Stomach (tissue), 9 donors: ENCODE measurements around the gene C3orf22. TPM values are rescaled to one million over a fixed set of nuclear protein-coding genes. Genes with fewer than 3 reads are reported as not detected.

Source experiments
- DNase-seq, 2 donors: peaks; one replicate each; pipeline versions ENCODE4 v3.0.0 to v3.0.0-alpha.2; 2013 to 2019
- H3K27ac ChIP-seq, 5 donors: fragments of 200-600 bp in 4 of 5; sonication (generic) in 4 of 5; one replicate each; pipeline ENCODE4 v1.5.1; 2013 to 2019; ENCODE audit warnings: mild to moderate bottlenecking in 1 of 5, moderate library complexity in 1 of 5
- H3K27me3 ChIP-seq, 3 donors: fragments of 200-600 bp; sonication (generic); one replicate each; pipeline ENCODE4 v1.5.1; 2017 to 2019; ENCODE audit warnings: mixed run types in 1 of 3
- H3K36me3 ChIP-seq, 4 donors: fragments of 200-600 bp; sonication (generic); 1 replicate in 3 of 4; 2 replicates in 1 of 4; pipeline ENCODE4 v1.5.1; 2016 to 2019
- H3K4me1 ChIP-seq, 4 donors: fragments of 200-600 bp; sonication (generic); one replicate each; pipeline ENCODE4 v1.5.1; 2016 to 2019
- H3K4me3 ChIP-seq, 4 donors: fragments of 200-600 bp; sonication (generic) in 3 of 4; one replicate each; pipeline ENCODE4 v1.5.1; 2016 to 2019; ENCODE audit warnings: mild to moderate bottlenecking in 1 of 4
- H3K9me3 ChIP-seq, 4 donors: fragments of 200-600 bp; sonication (generic); one replicate each; pipeline ENCODE4 v1.5.1; 2016 to 2019
- EP300 ChIP-seq: sonication (generic); formaldehyde crosslinking; IDR thresholded peaks from one replicate; pipeline ENCODE4 v1.6.1; 2017; ENCODE audit warnings: antibody characterized with exemption
- POLR2A ChIP-seq, 4 donors: fragments of 450-650 bp; IDR thresholded peaks; one replicate each; pipeline ENCODE4 v1.6.1; 2016; ENCODE audit warnings: antibody characterized with exemption in 4 of 4, control low read depth in 2 of 4, mild to moderate bottlenecking in 1 of 4, moderate library complexity in 1 of 4
- POLR2AphosphoS5 ChIP-seq, 3 donors: sonication (generic); formaldehyde crosslinking; IDR thresholded peaks; one replicate each; pipeline ENCODE4 v1.6.1; 2016; ENCODE audit warnings: antibody characterized with exemption in 3 of 3
- WGBS, 5 donors: extraction: QIAGEN DNeasy Blood & Tissue Kit in 3 of 5; methylation state at CpG; one replicate each; pipeline versions ENCODE4 v1.1.5 to v1.1.7; 2013 to 2018; 5-methylcytosine and 5-hydroxymethylcytosine counted together
- intact Hi-C: fragments of 100-400 bp; cut with DNase I; formaldehyde crosslinking; loops from one replicate; pipeline ENCODE4 v1.15.1; 2023; ENCODE audit warnings: low total_unique reads
- polyA plus RNA-seq, 3 donors: library from polyadenylated mRNA; stranded (reverse); fragments of 200-250 nt; gene quantifications; one replicate each; pipeline ENCODE4 v1.2.3, GENCODE V29; 2013
- total RNA-seq, 5 donors: library from RNA; depleted of rRNA; stranded (reverse); fragments of >200 nt; gene quantifications; one replicate each; pipeline versions ENCODE4 v1.1.0 to v1.2.3, GENCODE V29; 2014 to 2016
- TF ChIP-seq, protein P1 (sequence below), 7 experiments: fragments of 450-650 bp in 4 of 7; fragments of 200-600 bp in 3 of 7; sonication (generic) in 3 of 7; IDR thresholded peaks; one replicate each; pipeline ENCODE4 v1.5.1; 2016 to 2019; ENCODE audit warnings: antibody characterized with exemption in 7 of 7, control low read depth in 2 of 7, mild to moderate bottlenecking in 1 of 7
- donor health status: healthy with polysubstance abuse.
- donor health status: Bipolar disorder and iron deficiency.
- donor health status: healthy.

The C3orf22 gene
- total and polyA plus RNA-seq, 8 donors: not detected

DNA sequence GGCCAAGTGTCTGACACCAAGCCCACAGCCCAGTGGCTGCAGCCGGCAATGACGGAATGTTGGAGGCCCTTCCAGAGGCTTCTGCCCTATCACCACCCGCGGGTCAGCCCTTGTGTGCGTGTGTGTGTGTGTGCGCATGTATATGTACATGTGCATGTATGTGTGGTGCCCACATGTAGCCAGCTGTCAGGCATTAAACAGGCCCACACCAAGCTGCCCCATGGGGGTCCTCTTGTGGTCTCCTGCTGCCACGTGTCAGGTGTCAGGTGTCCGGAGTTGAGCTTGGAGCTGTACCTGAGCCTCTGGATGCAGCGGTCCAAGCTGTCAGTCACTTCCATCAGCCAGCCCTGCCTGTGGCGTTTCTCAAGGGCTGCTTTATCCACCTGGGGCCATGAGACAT, 55.0 kb downstream of the C3orf22 start:
- Histone ChIP-seq H3K9me3 (no peaks in the 10 kb centered on the region), H3K4me1 (no peaks in the 10 kb centered on the region), H3K36me3 (no peaks in the 10 kb centered on the region), H3K27me3 (peaks cover 0 to 9% (median 0%) of the 10 kb centered on the region in 3 donors), H3K27ac (no peak overlapping the region), H3K4me3 (no peak overlapping the region)
- 84 to 97% (median 88%) methylated on average over 7 to 10 of the region's 10 CpGs for WGBS, 5 donors
- DNase-seq: no peak
- TF ChIP-seq POLR2AphosphoS5 (IDR thresholded peaks at IDR 0.05): no peak
- no peak for TF ChIP-seq POLR2A (IDR thresholded peaks at IDR 0.05)
- TF ChIP-seq, protein P1, sequence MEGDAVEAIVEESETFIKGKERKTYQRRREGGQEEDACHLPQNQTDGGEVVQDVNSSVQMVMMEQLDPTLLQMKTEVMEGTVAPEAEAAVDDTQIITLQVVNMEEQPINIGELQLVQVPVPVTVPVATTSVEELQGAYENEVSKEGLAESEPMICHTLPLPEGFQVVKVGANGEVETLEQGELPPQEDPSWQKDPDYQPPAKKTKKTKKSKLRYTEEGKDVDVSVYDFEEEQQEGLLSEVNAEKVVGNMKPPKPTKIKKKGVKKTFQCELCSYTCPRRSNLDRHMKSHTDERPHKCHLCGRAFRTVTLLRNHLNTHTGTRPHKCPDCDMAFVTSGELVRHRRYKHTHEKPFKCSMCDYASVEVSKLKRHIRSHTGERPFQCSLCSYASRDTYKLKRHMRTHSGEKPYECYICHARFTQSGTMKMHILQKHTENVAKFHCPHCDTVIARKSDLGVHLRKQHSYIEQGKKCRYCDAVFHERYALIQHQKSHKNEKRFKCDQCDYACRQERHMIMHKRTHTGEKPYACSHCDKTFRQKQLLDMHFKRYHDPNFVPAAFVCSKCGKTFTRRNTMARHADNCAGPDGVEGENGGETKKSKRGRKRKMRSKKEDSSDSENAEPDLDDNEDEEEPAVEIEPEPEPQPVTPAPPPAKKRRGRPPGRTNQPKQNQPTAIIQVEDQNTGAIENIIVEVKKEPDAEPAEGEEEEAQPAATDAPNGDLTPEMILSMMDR (IDR thresholded peaks at IDR 0.05): no peak
- TF ChIP-seq EP300: no peak
- intact Hi-C loops: no loop called here

DNA sequence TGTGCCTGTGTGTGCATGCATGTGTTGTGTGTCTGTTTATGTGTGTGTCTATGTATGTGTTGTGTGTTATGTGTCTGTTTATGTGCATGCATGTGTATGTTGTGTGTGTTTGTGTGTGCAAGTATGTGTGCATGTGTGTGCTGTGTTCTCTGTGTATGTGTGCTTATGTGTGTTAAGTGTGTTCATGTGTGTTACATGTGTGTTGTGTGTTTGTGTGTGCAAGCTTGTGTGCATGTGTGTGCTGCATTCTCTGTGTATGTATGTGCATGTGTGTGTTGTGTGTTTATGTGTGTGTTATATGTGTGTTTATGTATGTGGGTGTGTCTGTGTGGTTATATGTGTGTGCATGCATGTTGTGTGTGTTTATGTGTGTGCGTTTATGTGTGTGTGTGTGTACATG, 56.1 kb downstream of the C3orf22 start:
- H3K27ac ChIP-seq: no peak overlapping the region
- intact Hi-C loops: no loop called here
- 87 to 97% (median 92%) methylated on average over 1 of the region's 1 CpG for WGBS, 5 donors
- H3K4me3 ChIP-seq: no peak overlapping the region
- TF ChIP-seq POLR2AphosphoS5 (IDR thresholded peaks at IDR 0.05) (no peak), EP300 (no peak), POLR2A (IDR thresholded peaks at IDR 0.05) (peak in 1 of 4 donors; percentile 18)
- TF ChIP-seq, protein P1 (IDR thresholded peaks at IDR 0.05): no peak
- H3K27me3 ChIP-seq: peaks cover 0 to 9% (median 0%) of the 10 kb centered on the region in 3 donors
- no peaks in the 10 kb centered on the region for H3K9me3 ChIP-seq
- DNase-seq: no peak
- H3K36me3 ChIP-seq: no peaks in the 10 kb centered on the region
- no peaks in the 10 kb centered on the region for H3K4me1 ChIP-seq

DNA sequence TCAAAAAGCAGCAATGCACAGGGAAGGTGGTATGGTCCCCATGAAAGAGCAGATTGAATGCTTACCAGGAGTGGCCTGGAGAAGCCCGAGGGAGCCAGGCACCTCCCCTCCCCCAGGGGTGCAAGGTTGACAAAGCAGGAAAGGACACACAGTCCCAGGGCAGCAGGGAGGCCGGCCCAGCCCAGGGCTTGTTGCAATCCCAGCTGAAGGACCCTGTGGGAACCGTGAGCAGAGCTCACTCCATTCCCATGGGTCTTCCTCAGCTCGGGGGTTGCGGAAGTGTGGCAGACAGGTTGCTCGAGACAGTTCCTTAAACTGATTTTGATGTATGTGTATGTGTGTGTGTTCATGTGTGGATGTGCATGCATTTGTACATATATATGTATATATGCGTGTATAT, 57.0 kb downstream of the C3orf22 start:
- Histone ChIP-seq H3K27ac (no peak overlapping the region), H3K4me3 (no peak overlapping the region), H3K27me3 (peaks cover 0 to 15% (median 0%) of the 10 kb centered on the region in 3 donors), H3K9me3 (no peaks in the 10 kb centered on the region), H3K4me1 (no peaks in the 10 kb centered on the region), H3K36me3 (no peaks in the 10 kb centered on the region)
- intact Hi-C loops: no loop called here
- TF ChIP-seq EP300 (no peak), POLR2AphosphoS5 (IDR thresholded peaks at IDR 0.05) (no peak), POLR2A (IDR thresholded peaks at IDR 0.05) (no peak)
- TF ChIP-seq, protein P1 (IDR thresholded peaks at IDR 0.05): no peak
- WGBS, 5 donors: 52 to 74% (median 57%) methylated on average over 5 to 7 of the region's 7 CpGs
- no peak for DNase-seq

DNA sequence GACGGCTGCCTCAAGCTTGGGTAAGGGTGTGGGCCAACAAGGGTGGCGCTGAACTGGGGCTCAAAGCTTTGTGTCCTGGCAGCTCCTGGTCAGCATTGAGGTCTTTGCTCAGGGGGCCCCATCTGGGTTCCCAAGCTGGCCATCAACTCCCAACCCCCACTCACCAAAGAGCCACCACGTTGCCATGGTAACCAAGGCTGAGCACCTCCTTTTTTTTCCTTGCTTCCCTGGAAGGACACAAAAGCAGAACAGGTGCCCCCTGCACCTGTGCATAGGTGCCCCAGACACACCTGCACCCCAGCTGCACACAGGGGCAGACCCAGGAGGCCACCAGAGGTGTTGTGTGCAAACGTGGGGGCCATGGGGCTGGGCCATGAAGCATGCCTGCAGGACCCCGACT, 57.7 kb downstream of the C3orf22 start:
- no peaks in the 10 kb centered on the region for H3K4me1 ChIP-seq
- 60 to 81% (median 68%) methylated on average over 5 of the region's 5 CpGs for WGBS, 5 donors
- peaks cover 0 to 16% (median 0%) of the 10 kb centered on the region in 3 donors for H3K27me3 ChIP-seq
- intact Hi-C loops: no loop called here
- TF ChIP-seq POLR2A (IDR thresholded peaks at IDR 0.05): no peak
- H3K9me3 ChIP-seq: no peaks in the 10 kb centered on the region
- H3K36me3 ChIP-seq: no peaks in the 10 kb centered on the region
- no peak overlapping the region for H3K4me3 ChIP-seq
- H3K27ac ChIP-seq: no peak overlapping the region
- DNase-seq: no peak

DNA sequence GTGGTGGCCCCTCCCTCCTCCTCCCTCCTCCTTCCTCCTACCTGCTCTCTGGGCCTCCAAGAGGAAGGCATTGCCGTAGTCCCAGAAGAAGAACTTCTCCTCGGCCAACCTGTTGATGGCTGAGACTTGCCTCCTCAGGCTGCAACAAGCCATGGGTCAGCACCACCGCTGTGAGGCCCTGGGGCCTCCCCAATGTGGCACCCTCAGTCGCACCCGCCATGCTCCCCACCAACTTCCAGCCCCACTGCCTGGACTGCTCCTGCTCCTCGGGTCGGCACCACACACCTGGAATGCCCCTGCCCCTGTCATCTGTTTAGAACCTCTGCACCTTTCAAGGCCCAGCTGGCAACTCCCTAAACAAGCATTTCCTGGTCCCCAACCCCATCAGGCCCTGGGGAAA, 58.7 kb downstream of the C3orf22 start:
- H3K27ac ChIP-seq: no peak overlapping the region
- peaks cover 0 to 16% (median 0%) of the 10 kb centered on the region in 3 donors for H3K27me3 ChIP-seq
- H3K4me3 ChIP-seq: no peak overlapping the region
- DNase-seq: no peak
- 74 to 94% (median 85%) methylated on average over 5 to 7 of the region's 7 CpGs for WGBS, 5 donors
- no peaks in the 10 kb centered on the region for H3K4me1 ChIP-seq
- H3K9me3 ChIP-seq: no peaks in the 10 kb centered on the region
- TF ChIP-seq POLR2AphosphoS5 (IDR thresholded peaks at IDR 0.05) (no peak), POLR2A (IDR thresholded peaks at IDR 0.05) (no peak), EP300 (no peak)
- TF ChIP-seq, protein P1 (IDR thresholded peaks at IDR 0.05): no peak
- H3K36me3 ChIP-seq: no peaks in the 10 kb centered on the region
- intact Hi-C loops: no loop called here
